SK-N-SH treated with all-trans-retinoic acid at 6 μM for 48 hours (cell line): ENCODE measurements around the gene PDGFC.

Experiments used
- ATAC-seq: fragments of 200-7000 bp; cut with Tn5 transposase; 3 replicates; pipeline ENCODE4 v1.9.1; 2020; ENCODE audit warnings: mild to moderate bottlenecking, moderate library complexity
- ARNTL ChIP-seq: fragments of 450-650 bp; formaldehyde crosslinking; IDR thresholded peaks from 2 replicates; pipeline ENCODE4 v1.5.0; 2020; ENCODE audit warnings: low read depth, mild to moderate bottlenecking, moderate library complexity, borderline replicate concordance
- BACH2 ChIP-seq: fragments of 250-450 bp; sonication (Bioruptor Pico); IDR thresholded peaks from 2 replicates; pipeline ENCODE4 v1.9.0; 2021; ENCODE audit warnings: mild to moderate bottlenecking, borderline replicate concordance
- CREB5 ChIP-seq: fragments of 250-450 bp; sonication (Bioruptor Pico); IDR thresholded peaks from 2 replicates; pipeline ENCODE4 v1.5.1; 2020; ENCODE audit warnings: low read depth, mild to moderate bottlenecking, moderate library complexity
- CSDC2 ChIP-seq: fragments of 250-450 bp; sonication (Bioruptor Pico); IDR thresholded peaks from 2 replicates; pipeline ENCODE4 v1.5.0; 2020; ENCODE audit warnings: mild to moderate bottlenecking, moderate library complexity
- ESRRG ChIP-seq: fragments of 250-450 bp; sonication (Bioruptor Pico); IDR thresholded peaks from 2 replicates; pipeline ENCODE4 v1.6.1; 2021; ENCODE audit warnings: mild to moderate bottlenecking
- GLIS3 ChIP-seq: fragments of 250-450 bp; sonication (Bioruptor Pico); IDR thresholded peaks from 2 replicates; pipeline ENCODE4 v1.5.0; 2020; ENCODE audit warnings: mild to moderate bottlenecking, moderate library complexity
- ISL1 ChIP-seq: fragments of 250-450 bp; sonication (Bioruptor Pico); IDR thresholded peaks from 2 replicates; pipeline ENCODE4 v2.1.2; 2022; ENCODE audit warnings: mild to moderate bottlenecking, moderate library complexity
- OSR1 ChIP-seq: fragments of 250-450 bp; sonication (Bioruptor Pico); IDR thresholded peaks from 2 replicates; pipeline ENCODE4 v1.8.0; 2022; ENCODE audit warnings: moderate library complexity, mild to moderate bottlenecking, inconsistent platforms
- PPARA ChIP-seq: fragments of 250-450 bp; sonication (Bioruptor Pico); IDR thresholded peaks from 2 replicates; pipeline ENCODE4 v1.5.0; 2020; ENCODE audit warnings: mild to moderate bottlenecking, borderline replicate concordance
- RARB ChIP-seq: fragments of 250-450 bp; sonication (Bioruptor Pico); IDR thresholded peaks from 2 replicates; pipeline ENCODE4 v1.8.0; 2021; ENCODE audit warnings: mild to moderate bottlenecking, moderate library complexity
- SNAI2 ChIP-seq: fragments of 250-450 bp; sonication (Bioruptor Pico); IDR thresholded peaks from 2 replicates; pipeline ENCODE4 v1.5.0; 2020; ENCODE audit warnings: mild to moderate bottlenecking, moderate library complexity
- TCF4 ChIP-seq: fragments of 250-450 bp; sonication (Bioruptor Pico); IDR thresholded peaks from 2 replicates; pipeline ENCODE4 v1.8.0; 2021; ENCODE audit warnings: mild to moderate bottlenecking, moderate library complexity, borderline replicate concordance
- TOX ChIP-seq: fragments of 250-450 bp; sonication (Bioruptor Pico); IDR thresholded peaks from 2 replicates; pipeline ENCODE4 v1.8.0; 2021; ENCODE audit warnings: mild to moderate bottlenecking, moderate library complexity, borderline replicate concordance
- TSHZ2 ChIP-seq: fragments of 250-450 bp; sonication (Bioruptor Pico); IDR thresholded peaks from 2 replicates; pipeline ENCODE4 v1.5.0; 2020; ENCODE audit warnings: mild to moderate bottlenecking, moderate library complexity
- ZC3H10 ChIP-seq: fragments of 250-450 bp; sonication (Bioruptor Pico); IDR thresholded peaks from 2 replicates; pipeline ENCODE4 v1.5.1; 2021; ENCODE audit warnings: mild to moderate bottlenecking, moderate library complexity
- ZFP3 ChIP-seq: fragments of 250-450 bp; sonication (Bioruptor Pico); IDR thresholded peaks from 2 replicates; pipeline ENCODE4 v1.5.0; 2020; ENCODE audit warnings: mild to moderate bottlenecking, moderate library complexity
- ZNF565 ChIP-seq: fragments of 450-650 bp; formaldehyde crosslinking; conservative IDR thresholded peaks from 2 replicates; pipeline ENCODE4 v1.5.0; 2020; ENCODE audit warnings: low read depth, mild to moderate bottlenecking, moderate library complexity
- ZNF70 ChIP-seq: fragments of 450-650 bp; formaldehyde crosslinking; IDR thresholded peaks from 2 replicates; pipeline ENCODE4 v1.5.0; 2020; ENCODE audit warnings: mild to moderate bottlenecking, moderate library complexity
- ZNF8 ChIP-seq: fragments of 450-650 bp; formaldehyde crosslinking; IDR thresholded peaks from 2 replicates; pipeline ENCODE4 v1.5.0; 2020; ENCODE audit warnings: mild to moderate bottlenecking, moderate library complexity
- TF ChIP-seq, protein P1 (sequence below): fragments of 250-450 bp; sonication (Bioruptor Pico); IDR thresholded peaks from 2 replicates; pipeline ENCODE4 v1.8.0; 2021; ENCODE audit warnings: low read depth, mild to moderate bottlenecking, moderate library complexity, borderline replicate concordance
- TF ChIP-seq, protein P2 (sequence below): fragments of 250-450 bp; sonication (Bioruptor Pico); IDR thresholded peaks from 2 replicates; pipeline ENCODE4 v1.8.0; 2020; ENCODE audit warnings: mild to moderate bottlenecking, moderate library complexity, borderline replicate concordance
- TF ChIP-seq, protein P3 (sequence below): fragments of 250-450 bp; sonication (Bioruptor Pico); IDR thresholded peaks from 2 replicates; pipeline ENCODE4 v1.5.1; 2021; ENCODE audit warnings: mild to moderate bottlenecking, moderate library complexity

PDGFC gene

DNA sequence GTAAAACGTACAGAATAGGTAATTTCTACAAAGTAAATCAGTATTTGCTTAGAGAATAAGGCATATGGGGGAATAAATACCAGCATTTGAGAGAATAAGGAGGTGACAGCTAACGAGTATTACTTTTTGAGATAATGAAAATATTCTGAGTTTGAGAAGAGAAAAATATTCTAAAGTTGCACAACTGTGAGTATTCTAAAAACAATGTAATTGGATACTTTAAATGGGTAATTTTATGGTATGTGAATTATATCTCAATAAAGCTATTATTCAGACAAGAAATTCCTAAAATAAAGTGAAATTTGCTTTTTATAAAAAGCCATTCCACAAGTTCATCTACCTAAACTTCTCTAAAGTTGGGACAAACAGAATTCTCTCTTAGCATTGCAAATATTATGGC is 62.6 kb downstream of the PDGFC start:
- TF ChIP-seq ISL1 (CRISPR knock-in tag) (no peak), OSR1 (no peak), PPARA (CRISPR knock-in tag) (no peak), BACH2 (CRISPR knock-in tag) (no peak), SNAI2 (CRISPR knock-in tag) (no peak), ESRRG (CRISPR knock-in tag) (no peak), CREB5 (CRISPR knock-in tag) (no peak)
- TF ChIP-seq, protein P1, sequence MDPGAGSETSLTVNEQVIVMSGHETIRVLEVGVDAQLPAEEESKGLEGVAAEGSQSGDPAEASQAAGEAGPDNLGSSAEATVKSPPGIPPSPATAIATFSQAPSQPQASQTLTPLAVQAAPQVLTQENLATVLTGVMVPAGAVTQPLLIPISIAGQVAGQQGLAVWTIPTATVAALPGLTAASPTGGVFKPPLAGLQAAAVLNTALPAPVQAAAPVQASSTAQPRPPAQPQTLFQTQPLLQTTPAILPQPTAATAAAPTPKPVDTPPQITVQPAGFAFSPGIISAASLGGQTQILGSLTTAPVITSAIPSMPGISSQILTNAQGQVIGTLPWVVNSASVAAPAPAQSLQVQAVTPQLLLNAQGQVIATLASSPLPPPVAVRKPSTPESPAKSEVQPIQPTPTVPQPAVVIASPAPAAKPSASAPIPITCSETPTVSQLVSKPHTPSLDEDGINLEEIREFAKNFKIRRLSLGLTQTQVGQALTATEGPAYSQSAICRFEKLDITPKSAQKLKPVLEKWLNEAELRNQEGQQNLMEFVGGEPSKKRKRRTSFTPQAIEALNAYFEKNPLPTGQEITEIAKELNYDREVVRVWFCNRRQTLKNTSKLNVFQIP (CRISPR knock-in tag) = no peak
- ATAC-seq = no peak

DNA sequence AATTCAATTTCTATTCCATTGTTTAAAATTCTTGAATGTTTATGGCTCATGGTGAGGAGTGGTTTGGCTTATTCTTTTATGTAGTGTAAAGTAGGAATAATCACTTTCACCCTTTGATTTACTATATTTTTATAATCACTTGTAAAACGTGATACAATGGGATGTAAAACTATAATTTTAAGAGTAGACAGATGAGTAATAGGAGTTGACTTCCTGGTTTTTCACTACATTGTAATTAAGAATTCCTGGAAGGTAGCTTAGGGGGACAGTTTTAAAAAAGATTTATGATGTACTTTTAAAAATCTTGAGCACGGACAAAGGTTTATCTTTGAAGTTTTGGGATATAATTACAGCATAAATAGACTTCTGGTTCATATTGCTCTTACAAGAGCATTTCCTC is 65.3 kb downstream of the PDGFC start:
- TF ChIP-seq PPARA (CRISPR knock-in tag) = no peak
- TF ChIP-seq, protein P2, sequence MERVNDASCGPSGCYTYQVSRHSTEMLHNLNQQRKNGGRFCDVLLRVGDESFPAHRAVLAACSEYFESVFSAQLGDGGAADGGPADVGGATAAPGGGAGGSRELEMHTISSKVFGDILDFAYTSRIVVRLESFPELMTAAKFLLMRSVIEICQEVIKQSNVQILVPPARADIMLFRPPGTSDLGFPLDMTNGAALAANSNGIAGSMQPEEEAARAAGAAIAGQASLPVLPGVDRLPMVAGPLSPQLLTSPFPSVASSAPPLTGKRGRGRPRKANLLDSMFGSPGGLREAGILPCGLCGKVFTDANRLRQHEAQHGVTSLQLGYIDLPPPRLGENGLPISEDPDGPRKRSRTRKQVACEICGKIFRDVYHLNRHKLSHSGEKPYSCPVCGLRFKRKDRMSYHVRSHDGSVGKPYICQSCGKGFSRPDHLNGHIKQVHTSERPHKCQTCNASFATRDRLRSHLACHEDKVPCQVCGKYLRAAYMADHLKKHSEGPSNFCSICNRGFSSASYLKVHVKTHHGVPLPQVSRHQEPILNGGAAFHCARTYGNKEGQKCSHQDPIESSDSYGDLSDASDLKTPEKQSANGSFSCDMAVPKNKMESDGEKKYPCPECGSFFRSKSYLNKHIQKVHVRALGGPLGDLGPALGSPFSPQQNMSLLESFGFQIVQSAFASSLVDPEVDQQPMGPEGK (CRISPR knock-in tag) = no peak
- no peak for TF ChIP-seq CSDC2
- TF ChIP-seq ISL1 (CRISPR knock-in tag) = no peak
- TF ChIP-seq TCF4 (CRISPR knock-in tag) = no peak
- no peak for TF ChIP-seq TOX
- no peak for TF ChIP-seq ZNF8 (CRISPR knock-in tag)
- TF ChIP-seq ZNF565 (CRISPR knock-in tag) = no peak
- no peak for TF ChIP-seq ARNTL (CRISPR knock-in tag)
- ATAC-seq = no peak

DNA sequence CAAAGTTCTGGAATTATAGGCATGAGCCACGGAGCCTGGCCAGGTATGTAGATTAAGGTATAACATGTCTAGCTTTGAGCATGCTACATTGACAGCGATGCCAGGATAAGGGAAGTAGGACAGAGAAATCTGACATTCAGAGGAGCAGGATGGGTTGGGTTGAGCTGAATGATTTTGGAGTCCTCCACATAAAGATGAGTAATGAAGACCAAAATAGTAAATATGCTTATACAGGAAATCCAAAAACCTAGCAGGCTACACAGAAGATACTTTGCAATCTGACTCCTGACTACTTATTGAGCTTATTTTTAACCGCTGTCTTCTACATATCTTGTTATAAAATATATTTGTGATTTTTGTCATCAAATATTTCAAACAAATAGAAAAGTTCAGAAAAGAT is 69.7 kb downstream of the PDGFC start:
- TF ChIP-seq ISL1 (CRISPR knock-in tag) = no peak
- TF ChIP-seq OSR1 = no peak
- TF ChIP-seq RARB = no peak
- TF ChIP-seq ZC3H10 = no peak
- no peak for TF ChIP-seq PPARA (CRISPR knock-in tag)
- TF ChIP-seq ZNF70 = no peak
- TF ChIP-seq, protein P2 (CRISPR knock-in tag) = no peak
- no peak for TF ChIP-seq BACH2 (CRISPR knock-in tag)
- TF ChIP-seq ZFP3 (CRISPR knock-in tag) = no peak
- TF ChIP-seq, protein P3, sequence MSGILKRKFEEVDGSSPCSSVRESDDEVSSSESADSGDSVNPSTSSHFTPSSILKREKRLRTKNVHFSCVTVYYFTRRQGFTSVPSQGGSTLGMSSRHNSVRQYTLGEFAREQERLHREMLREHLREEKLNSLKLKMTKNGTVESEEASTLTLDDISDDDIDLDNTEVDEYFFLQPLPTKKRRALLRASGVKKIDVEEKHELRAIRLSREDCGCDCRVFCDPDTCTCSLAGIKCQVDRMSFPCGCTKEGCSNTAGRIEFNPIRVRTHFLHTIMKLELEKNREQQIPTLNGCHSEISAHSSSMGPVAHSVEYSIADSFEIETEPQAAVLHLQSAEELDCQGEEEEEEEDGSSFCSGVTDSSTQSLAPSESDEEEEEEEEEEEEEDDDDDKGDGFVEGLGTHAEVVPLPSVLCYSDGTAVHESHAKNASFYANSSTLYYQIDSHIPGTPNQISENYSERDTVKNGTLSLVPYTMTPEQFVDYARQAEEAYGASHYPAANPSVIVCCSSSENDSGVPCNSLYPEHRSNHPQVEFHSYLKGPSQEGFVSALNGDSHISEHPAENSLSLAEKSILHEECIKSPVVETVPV (CRISPR knock-in tag) = no peak
- no peak for TF ChIP-seq CREB5 (CRISPR knock-in tag)
- TF ChIP-seq TCF4 (CRISPR knock-in tag) = no peak
- TF ChIP-seq TOX = no peak
- TF ChIP-seq TSHZ2 (CRISPR knock-in tag) = no peak
- no peak for TF ChIP-seq ARNTL (CRISPR knock-in tag)
- TF ChIP-seq GLIS3 (CRISPR knock-in tag) = no peak
- peak; percentile 81 for ATAC-seq
